GM23248 (cell line): ENCODE results near the gene SAFB2. TPM values are rescaled to one million over a fixed set of nuclear protein-coding genes. Genes with fewer than 3 reads are reported as not detected.

Experiments
- DNase-seq: peaks from one replicate; pipeline ENCODE4 v3.0.0-alpha.2; 2015
- H2AFZ ChIP-seq: fragments of 200-600 bp; sonication (generic); 2 replicates; pipeline ENCODE4 v1.6.1; 2016; ENCODE audit warnings: antibody characterized with exemption
- H3F3A ChIP-seq: fragments of 200-600 bp; sonication (generic); 2 replicates; pipeline ENCODE4 v1.6.1; 2016; ENCODE audit warnings: mild to moderate bottlenecking, antibody characterized with exemption, mixed run types; ENCODE audit not compliant: insufficient read depth
- H3K27ac ChIP-seq: fragments of 200-600 bp; sonication (generic); 2 replicates; pipeline ENCODE4 v1.5.1; 2016; ENCODE audit warnings: mild to moderate bottlenecking
- H3K27me3 ChIP-seq: fragments of 200-600 bp; sonication (generic); replicated peaks from 2 replicates; pipeline ENCODE4 v1.6.1; 2016; ENCODE audit warnings: mild to moderate bottlenecking; ENCODE audit not compliant: insufficient read depth
- H3K36me3 ChIP-seq: fragments of 200-600 bp; sonication (generic); 2 replicates; pipeline ENCODE4 v1.6.1; 2016; ENCODE audit warnings: low read depth, mild to moderate bottlenecking
- H3K4me1 ChIP-seq: fragments of 200-600 bp; sonication (generic); 2 replicates; pipeline ENCODE4 v1.6.1; 2016; ENCODE audit warnings: mild to moderate bottlenecking; ENCODE audit not compliant: insufficient read depth
- H3K4me2 ChIP-seq: fragments of 200-600 bp; sonication (generic); one replicate; pipeline ENCODE4 v1.6.1; 2016; ENCODE audit warnings: mild to moderate bottlenecking; ENCODE audit not compliant: unreplicated experiment
- H3K4me3 ChIP-seq: fragments of 200-600 bp; sonication (generic); 2 replicates; pipeline ENCODE4 v1.5.1; 2016; ENCODE audit warnings: mild to moderate bottlenecking
- H3K79me2 ChIP-seq: fragments of 200-600 bp; sonication (generic); 2 replicates; pipeline ENCODE4 v1.6.1; 2016; ENCODE audit warnings: mild to moderate bottlenecking; ENCODE audit not compliant: insufficient read depth
- H3K9ac ChIP-seq: fragments of 200-600 bp; sonication (generic); 2 replicates; pipeline ENCODE4 v1.6.1; 2016; ENCODE audit warnings: mild to moderate bottlenecking
- H3K9me2 ChIP-seq: fragments of 200-600 bp; sonication (generic); 2 replicates; pipeline ENCODE4 v1.6.1; 2016; ENCODE audit warnings: mixed run types, mild to moderate bottlenecking, moderate library complexity; ENCODE audit not compliant: insufficient read depth
- H3K9me3 ChIP-seq: fragments of 200-600 bp; sonication (generic); one replicate; pipeline ENCODE4 v1.6.1; 2017; ENCODE audit warnings: low read depth
- H4K20me1 ChIP-seq: fragments of 200-600 bp; sonication (generic); 2 replicates; pipeline ENCODE4 v1.6.0; 2016; ENCODE audit not compliant: insufficient read depth
- EZH2 ChIP-seq: fragments of 200-600 bp; sonication (generic); IDR thresholded peaks from 2 replicates; pipeline ENCODE4 v1.6.1; 2018; ENCODE audit warnings: antibody characterized with exemption, mild to moderate bottlenecking; ENCODE audit not compliant: insufficient read depth, poor library complexity, severe bottlenecking
- EZH2phosphoT487 ChIP-seq: fragments of 200-600 bp; sonication (generic); IDR thresholded peaks from 2 replicates; pipeline ENCODE4 v1.6.1; 2018; ENCODE audit warnings: antibody characterized with exemption, moderate library complexity, mild to moderate bottlenecking, low read depth; ENCODE audit not compliant: insufficient read depth
- WGBS, 2 experiments: methylation state at CpG; one replicate each; pipeline ENCODE4 v1.1.6; 2015 to 2017; ENCODE audit warnings: low lambda C conversion rate in 2 of 2, low coverage in 1 of 2; ENCODE audit errors: missing lambda C conversion rate in 2 of 2; 5-methylcytosine and 5-hydroxymethylcytosine counted together
- in situ Hi-C: fragments of 300-500 bp; cut with MboI; formaldehyde crosslinking; loops from 2 replicates; pipeline ENCODE4 v1.15.0; 2020
- polyA plus RNA-seq: library from polyadenylated mRNA; unstranded; fragments of >200 nt; fragmentation: Nextera tagmentation; extraction: Ambion mirVana; gene quantifications from 2 replicates; pipeline ENCODE4 v1.2.1, GENCODE V29; 2016
- small RNA-seq: library from RNA; depleted of rRNA; stranded (forward); fragments of <200 nt; gene quantifications from one replicate; pipeline ENCODE3, GENCODE V24; 2014; ENCODE audit warnings: low read depth, low replicate concordance
- total RNA-seq: library from RNA; depleted of rRNA; stranded (reverse); fragments of >200 nt; shearing (Covaris generic); gene quantifications from 2 replicates; pipeline ENCODE4 v1.2.3, GENCODE V29; 2014; rRNA removed

SAFB2 gene
- total and polyA plus RNA-seq, 2 experiments from 2014 or later: 17.6 to 37.2 TPM

DNA sequence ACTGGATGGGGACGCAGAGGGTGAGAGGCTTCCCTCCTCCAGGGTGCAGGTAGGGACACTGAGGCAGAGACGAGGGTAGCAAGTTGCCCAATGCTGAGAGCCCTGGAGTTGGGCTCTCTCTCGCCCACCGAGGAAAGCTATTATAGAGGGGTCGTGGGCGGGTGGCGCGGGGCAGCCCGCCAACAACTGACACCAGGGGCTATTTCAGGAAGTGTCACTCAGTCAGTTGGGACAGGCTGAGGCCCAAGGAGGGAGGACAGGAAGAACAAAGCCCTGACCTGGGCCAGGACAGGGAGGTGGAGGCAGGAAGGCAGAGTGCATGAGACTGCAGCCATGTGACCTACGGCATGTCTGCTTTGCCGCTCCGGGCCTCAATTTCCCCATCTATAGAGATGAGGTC lies 84.7 kb downstream of the SAFB2 start:
- H3K4me2 ChIP-seq: no peak overlapping the region
- no peaks in the 10 kb centered on the region; the same call in 1 of the 2 replicates for H3K27me3 ChIP-seq
- H3K36me3 ChIP-seq: no peaks in the 10 kb centered on the region
- WGBS, 2 experiments: 75 to 81% methylated on average over 12 of the region's 12 CpGs
- H3K4me3 ChIP-seq: no peak overlapping the region
- no peaks in the 10 kb centered on the region for H3K9me3 ChIP-seq
- no peak overlapping the region for H3K9ac ChIP-seq
- no peaks in the 10 kb centered on the region for H3F3A ChIP-seq
- H2AFZ ChIP-seq: no peak overlapping the region
- in situ Hi-C loops: no loop called here
- no peaks in the 10 kb centered on the region for H3K9me2 ChIP-seq
- H3K79me2 ChIP-seq: no peaks in the 10 kb centered on the region
- DNase-seq: no peak
- H4K20me1 ChIP-seq: no peaks in the 10 kb centered on the region
- no peaks in the 10 kb centered on the region for H3K4me1 ChIP-seq
- TF ChIP-seq EZH2 (no peak), EZH2phosphoT487 (no peak)
- no peak overlapping the region for H3K27ac ChIP-seq

Small RNA genes lying within 50 kb of the gene (small RNA-seq; reads per million reads assigned to genes)
- gene SNRPEP4: not detected

Other genes starting within 250 kb of the SAFB2 start
- gene ZNRF4, start 167.4 kb downstream of the SAFB2 start, total RNA-seq: not detected in 2 replicates
- not detected in 2 replicates for gene ZNRF4, start 167.4 kb downstream of the SAFB2 start, polyA plus RNA-seq
- gene TINCR, start 54.8 kb downstream of the SAFB2 start, total RNA-seq: 1.6 TPM in 1 of 2 replicates, not detected in the other
- gene TINCR, start 54.8 kb downstream of the SAFB2 start, polyA plus RNA-seq: 0.19 TPM in 1 of 2 replicates, not detected in the other
- 28.6 and 36.5 TPM in 2 replicates for gene SAFB, start 307 bp upstream of the SAFB2 start, total RNA-seq
- gene SAFB, start 307 bp upstream of the SAFB2 start, polyA plus RNA-seq: 49.1 and 49.4 TPM in 2 replicates
- 39.8 and 44.5 TPM in 2 replicates for gene MICOS13, start 57.7 kb upstream of the SAFB2 start, total RNA-seq
- gene MICOS13, start 57.7 kb upstream of the SAFB2 start, polyA plus RNA-seq: 147 and 157 TPM in 2 replicates
- gene HSD11B1L, start 58.3 kb upstream of the SAFB2 start, total RNA-seq: 23.8 and 30.7 TPM in 2 replicates
- gene HSD11B1L, start 58.3 kb upstream of the SAFB2 start, polyA plus RNA-seq: 10.9 and 13.4 TPM in 2 replicates
- gene RPL36, start 67.5 kb upstream of the SAFB2 start, total RNA-seq: 503 and 678 TPM in 2 replicates
- 1,118 and 1,128 TPM in 2 replicates for gene RPL36, start 67.5 kb upstream of the SAFB2 start, polyA plus RNA-seq
- gene LONP1, start 97.4 kb upstream of the SAFB2 start, total RNA-seq: 119 and 123 TPM in 2 replicates
- 73.7 and 77.5 TPM in 2 replicates for gene LONP1, start 97.4 kb upstream of the SAFB2 start, polyA plus RNA-seq
- gene CATSPERD, start 97.9 kb upstream of the SAFB2 start, total RNA-seq: 0.22 TPM in 1 of 2 replicates, not detected in the other
- not detected in 2 replicates for gene CATSPERD, start 97.9 kb upstream of the SAFB2 start, polyA plus RNA-seq
- gene PRR22, start 162.0 kb upstream of the SAFB2 start, total RNA-seq: 0.25 TPM in 1 of 2 replicates, not detected in the other
- 0.14 and 0.19 TPM in 2 replicates for gene PRR22, start 162.0 kb upstream of the SAFB2 start, polyA plus RNA-seq
- gene DUS3L, start 168.4 kb upstream of the SAFB2 start, total RNA-seq: 18.6 and 18.8 TPM in 2 replicates
- gene DUS3L, start 168.4 kb upstream of the SAFB2 start, polyA plus RNA-seq: 15.6 and 17.1 TPM in 2 replicates
- gene NRTN, start 182.3 kb upstream of the SAFB2 start, total RNA-seq: not detected in 2 replicates
- not detected in 2 replicates for gene NRTN, start 182.3 kb upstream of the SAFB2 start, polyA plus RNA-seq
- not detected in 2 replicates for gene FUT6, start 216.9 kb upstream of the SAFB2 start, total RNA-seq
- not detected in 2 replicates for gene FUT6, start 216.9 kb upstream of the SAFB2 start, polyA plus RNA-seq
- gene FUT3, start 228.7 kb upstream of the SAFB2 start, total RNA-seq: not detected in 2 replicates
- gene FUT3, start 228.7 kb upstream of the SAFB2 start, polyA plus RNA-seq: not detected in 2 replicates
- gene FUT5, start 247.8 kb upstream of the SAFB2 start, total RNA-seq: not detected in 2 replicates
- gene FUT5, start 247.8 kb upstream of the SAFB2 start, polyA plus RNA-seq: not detected in 2 replicates